Uterus (tissue), 4 donors: Measurements from ENCODE around the gene SMOC2. TPM values are rescaled to one million over a fixed set of nuclear protein-coding genes. Genes with fewer than 3 reads are reported as not detected.

Experiments
- DNase-seq, 2 donors: peaks; one replicate each; pipeline ENCODE4 v3.0.0-alpha.2; 2019 to 2020
- H3K27ac ChIP-seq, 2 donors: fragments of 200-600 bp; sonication (generic); 1 replicate in 1 of 2; 2 replicates in 1 of 2; pipeline ENCODE4 v1.5.1; 2016 to 2018
- H3K27me3 ChIP-seq, 2 donors: fragments of 200-600 bp; sonication (generic); one replicate each; pipeline ENCODE4 v1.5.1; 2018 to 2019; ENCODE audit warnings: control low read depth in 1 of 2
- H3K36me3 ChIP-seq, 2 donors: fragments of 200-600 bp; sonication (generic); one replicate each; pipeline ENCODE4 v1.5.1; 2019; ENCODE audit warnings: control low read depth in 1 of 2
- H3K4me1 ChIP-seq, 2 donors: fragments of 200-600 bp; sonication (generic); one replicate each; pipeline ENCODE4 v1.5.1; 2018 to 2019; ENCODE audit warnings: control low read depth in 1 of 2
- H3K4me3 ChIP-seq, 2 donors: fragments of 200-600 bp; sonication (generic); 1 replicate in 1 of 2; 2 replicates in 1 of 2; pipeline ENCODE4 v1.5.1; 2018 to 2019; ENCODE audit warnings: mild to moderate bottlenecking in 1 of 2
- H3K9me3 ChIP-seq, 2 donors: fragments of 200-600 bp; sonication (generic); one replicate each; pipeline ENCODE4 v1.5.1; 2019; ENCODE audit warnings: control low read depth in 1 of 2
- POLR2A ChIP-seq, 2 donors: fragments of 450-650 bp; IDR thresholded peaks; one replicate each; pipeline ENCODE4 v1.6.1; 2016; ENCODE audit warnings: antibody characterized with exemption in 2 of 2, mild to moderate bottlenecking in 1 of 2, moderate library complexity in 1 of 2
- intact Hi-C: fragments of 100-400 bp; cut with DNase I; formaldehyde crosslinking; loops from one replicate; pipeline ENCODE4 v1.15.1; 2023; ENCODE audit warnings: low total_unique reads
- total RNA-seq, 4 donors: library from RNA; depleted of rRNA in 3 of 4; stranded (reverse); fragments of >200 nt in 3 of 4; gene quantifications; one replicate each; pipeline versions ENCODE4 v1.1.0 to v1.2.4, GENCODE V29; 2014 to 2023
- TF ChIP-seq, protein P1 (sequence below), 4 experiments: fragments of 200-600 bp in 2 of 4; fragments of 450-650 bp in 2 of 4; sonication (generic) in 2 of 4; IDR thresholded peaks; one replicate each; pipeline ENCODE4 v1.5.1; 2016 to 2019; ENCODE audit warnings: antibody characterized with exemption in 4 of 4, mild to moderate bottlenecking in 2 of 4, moderate library complexity in 1 of 4
- donor health status: DM: yes; HTN: yes; CAD: no.

The SMOC2 gene
- total RNA-seq, 4 donors from 2014 or later = 98.2 to 139 (median 121) TPM

DNA sequence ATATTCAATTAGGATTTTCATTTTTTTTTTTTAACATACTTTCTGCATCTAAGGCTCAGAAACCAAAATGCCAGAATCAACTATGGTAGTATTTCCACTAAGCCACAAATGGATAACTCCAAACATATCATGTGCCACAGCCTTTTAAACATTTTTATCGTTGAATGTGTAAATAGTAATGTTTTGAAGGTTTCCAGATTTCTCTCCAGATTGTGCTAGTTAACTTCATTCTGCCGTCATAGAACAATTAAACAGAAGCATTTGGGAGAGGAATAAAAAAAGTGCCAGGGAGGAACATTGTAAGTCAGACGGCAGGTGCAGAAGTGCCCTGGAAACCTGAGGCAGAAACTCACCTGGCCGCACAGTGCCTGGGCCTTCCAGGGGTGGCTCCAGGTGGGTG lies 23.6 kb downstream of the SMOC2 start:
- no peaks in the 10 kb centered on the region for H3K36me3 ChIP-seq
- H3K4me1 ChIP-seq = no peaks in the 10 kb centered on the region
- no peak for TF ChIP-seq POLR2A (IDR thresholded peaks at IDR 0.05)
- TF ChIP-seq, protein P1, sequence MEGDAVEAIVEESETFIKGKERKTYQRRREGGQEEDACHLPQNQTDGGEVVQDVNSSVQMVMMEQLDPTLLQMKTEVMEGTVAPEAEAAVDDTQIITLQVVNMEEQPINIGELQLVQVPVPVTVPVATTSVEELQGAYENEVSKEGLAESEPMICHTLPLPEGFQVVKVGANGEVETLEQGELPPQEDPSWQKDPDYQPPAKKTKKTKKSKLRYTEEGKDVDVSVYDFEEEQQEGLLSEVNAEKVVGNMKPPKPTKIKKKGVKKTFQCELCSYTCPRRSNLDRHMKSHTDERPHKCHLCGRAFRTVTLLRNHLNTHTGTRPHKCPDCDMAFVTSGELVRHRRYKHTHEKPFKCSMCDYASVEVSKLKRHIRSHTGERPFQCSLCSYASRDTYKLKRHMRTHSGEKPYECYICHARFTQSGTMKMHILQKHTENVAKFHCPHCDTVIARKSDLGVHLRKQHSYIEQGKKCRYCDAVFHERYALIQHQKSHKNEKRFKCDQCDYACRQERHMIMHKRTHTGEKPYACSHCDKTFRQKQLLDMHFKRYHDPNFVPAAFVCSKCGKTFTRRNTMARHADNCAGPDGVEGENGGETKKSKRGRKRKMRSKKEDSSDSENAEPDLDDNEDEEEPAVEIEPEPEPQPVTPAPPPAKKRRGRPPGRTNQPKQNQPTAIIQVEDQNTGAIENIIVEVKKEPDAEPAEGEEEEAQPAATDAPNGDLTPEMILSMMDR (IDR thresholded peaks at IDR 0.05) = no peak
- H3K9me3 ChIP-seq = no peaks in the 10 kb centered on the region
- no peak for DNase-seq
- H3K27me3 ChIP-seq = no peaks in the 10 kb centered on the region
- no peak overlapping the region for H3K4me3 ChIP-seq
- peak overlapping the region; percentile 10 to 34 for H3K27ac ChIP-seq
- intact Hi-C loops = no loop called here

DNA sequence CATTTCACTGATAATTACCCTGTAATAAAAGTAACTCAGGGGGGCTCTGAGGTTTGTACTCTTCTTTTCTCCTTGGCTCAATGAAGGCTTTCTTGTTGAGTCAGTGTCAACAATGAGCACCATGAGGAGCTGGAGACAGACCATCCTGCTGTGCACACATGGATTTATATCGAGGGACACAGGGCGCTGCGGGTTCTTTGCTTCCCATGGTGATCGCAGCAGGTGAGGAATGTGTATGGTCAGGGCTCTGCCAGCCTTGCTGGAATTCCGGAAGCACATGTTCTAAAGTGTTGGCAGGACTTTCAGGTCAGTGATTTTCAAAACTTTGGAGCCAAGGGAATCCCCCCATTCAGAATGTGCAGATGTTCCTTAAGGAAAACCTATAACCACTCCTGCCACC lies 27.1 kb downstream of the SMOC2 start:
- no peaks in the 10 kb centered on the region for H3K9me3 ChIP-seq
- H3K36me3 ChIP-seq = no peaks in the 10 kb centered on the region
- DNase-seq = no peak
- no peaks in the 10 kb centered on the region for H3K27me3 ChIP-seq
- intact Hi-C loops = no loop called here
- no peak overlapping the region for H3K27ac ChIP-seq
- TF ChIP-seq, protein P1 (IDR thresholded peaks at IDR 0.05) = no peak
- TF ChIP-seq POLR2A (IDR thresholded peaks at IDR 0.05) = no peak
- no peaks in the 10 kb centered on the region for H3K4me1 ChIP-seq
- no peak overlapping the region for H3K4me3 ChIP-seq

DNA sequence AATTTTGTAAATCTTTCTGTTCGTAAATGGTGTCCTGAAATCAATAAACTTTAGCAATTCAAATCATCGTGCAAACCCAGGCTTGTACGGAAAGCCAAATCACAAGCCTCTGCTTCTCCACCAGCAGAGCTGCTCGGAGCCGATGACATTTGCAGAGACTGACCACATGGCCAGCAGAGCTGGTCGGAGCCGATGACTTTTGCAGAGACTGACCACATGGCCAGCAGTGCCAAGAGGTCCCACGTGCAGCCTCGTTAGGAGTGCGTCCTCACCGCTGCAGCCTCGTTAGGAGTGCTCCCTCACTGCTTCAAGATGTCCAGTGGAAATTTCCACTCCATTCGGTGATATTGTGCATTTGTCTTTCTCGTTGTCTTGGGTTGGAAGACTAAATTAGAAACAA lies 28.5 kb downstream of the SMOC2 start:
- H3K9me3 ChIP-seq = no peaks in the 10 kb centered on the region
- peak; percentile 55 to 69 for DNase-seq
- H3K4me3 ChIP-seq = no peak overlapping the region
- no peaks in the 10 kb centered on the region for H3K4me1 ChIP-seq
- H3K27ac ChIP-seq = no peak overlapping the region
- no peaks in the 10 kb centered on the region for H3K36me3 ChIP-seq
- no peak for TF ChIP-seq POLR2A (IDR thresholded peaks at IDR 0.05)
- TF ChIP-seq, protein P1 (IDR thresholded peaks at IDR 0.05) = no peak
- intact Hi-C loops = no loop called here
- no peaks in the 10 kb centered on the region for H3K27me3 ChIP-seq

DNA sequence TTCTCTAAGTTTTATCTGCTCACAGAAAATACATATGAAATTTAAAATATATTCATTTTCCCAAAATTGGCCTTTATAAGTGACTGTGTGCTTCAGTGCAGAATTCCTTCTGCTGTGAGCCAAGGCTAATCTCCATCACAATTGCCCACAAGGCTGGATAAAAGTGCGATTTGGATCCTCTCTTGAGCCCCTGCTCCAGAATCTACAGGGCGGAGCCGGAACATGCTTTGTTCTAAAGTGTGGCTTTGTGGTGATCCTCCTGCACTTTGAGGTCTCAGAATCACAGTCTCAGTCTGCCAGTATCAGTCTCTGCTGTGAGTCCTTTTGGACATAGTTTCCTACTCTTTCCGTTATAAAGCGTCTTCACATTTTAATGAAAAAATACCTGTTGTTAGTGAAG lies 28.9 kb downstream of the SMOC2 start:
- no peaks in the 10 kb centered on the region for H3K9me3 ChIP-seq
- H3K36me3 ChIP-seq = no peaks in the 10 kb centered on the region
- no peaks in the 10 kb centered on the region for H3K27me3 ChIP-seq
- DNase-seq = no peak
- intact Hi-C loops = no loop called here
- no peaks in the 10 kb centered on the region for H3K4me1 ChIP-seq
- no peak overlapping the region for H3K4me3 ChIP-seq
- TF ChIP-seq, protein P1 (IDR thresholded peaks at IDR 0.05) = no peak
- no peak for TF ChIP-seq POLR2A (IDR thresholded peaks at IDR 0.05)
- no peak overlapping the region for H3K27ac ChIP-seq

DNA sequence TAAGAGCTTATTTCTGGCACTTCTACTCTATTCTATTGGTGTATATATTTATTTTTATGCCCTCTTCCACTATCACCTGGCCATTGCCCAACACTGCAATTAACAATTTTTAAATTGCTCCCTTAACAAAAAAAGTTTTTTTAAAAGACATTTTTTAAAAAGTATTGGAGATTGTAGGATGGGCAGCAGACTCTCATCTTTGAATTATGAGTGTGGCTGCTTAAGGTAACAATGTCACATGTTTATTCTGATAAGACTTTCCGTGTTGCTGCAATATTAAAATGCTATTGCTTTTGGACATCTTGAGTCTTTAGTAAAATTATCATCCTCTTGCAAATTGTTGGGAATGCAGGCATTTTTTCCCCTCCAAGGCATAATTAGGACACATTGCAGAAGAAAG lies 31.4 kb downstream of the SMOC2 start:
- no peaks in the 10 kb centered on the region for H3K9me3 ChIP-seq
- no peaks in the 10 kb centered on the region for H3K4me1 ChIP-seq
- H3K27ac ChIP-seq = no peak overlapping the region
- no peak for DNase-seq
- H3K36me3 ChIP-seq = no peaks in the 10 kb centered on the region
- TF ChIP-seq, protein P1 (IDR thresholded peaks at IDR 0.05) = no peak
- no peaks in the 10 kb centered on the region for H3K27me3 ChIP-seq
- intact Hi-C loops = no loop called here
- no peak overlapping the region for H3K4me3 ChIP-seq
